Activated naive CD4-positive, alpha-beta T cell treated with Interleukin-2 at 50 U/mL for 16 hours (primary cell): ENCODE data around the gene RPL10A.

Experiments
- DNase-seq: peaks from one replicate; pipeline ENCODE4 v3.0.0-alpha.2; 2020

RPL10A gene

DNA sequence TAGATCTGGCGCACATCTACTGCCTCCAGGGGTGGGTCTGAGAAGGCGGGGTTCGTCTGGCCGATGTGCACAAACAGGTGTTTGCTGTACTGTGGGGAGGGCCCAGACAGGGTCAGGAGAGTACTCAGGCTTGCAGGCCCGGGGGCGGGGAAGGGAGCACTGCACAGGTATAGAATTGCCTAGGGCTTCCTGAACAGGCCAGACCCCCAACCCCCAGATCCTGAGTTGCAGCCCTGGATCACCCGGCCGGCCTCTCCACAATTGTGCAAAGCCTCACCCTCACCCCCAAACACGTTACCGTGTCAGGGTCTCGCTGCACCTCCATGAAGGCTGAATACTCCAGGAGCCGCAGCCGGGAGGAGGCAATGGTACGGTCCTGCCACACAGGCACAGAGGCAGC, 7.8 kb downstream of the RPL10A start:
- DNase-seq, result no peak

GRCh38 chr6:35477028-35477427, 8.8 kb downstream of the RPL10A start:
- no peak for DNase-seq

GRCh38 chr6:35477551-35478179, 9.5 kb downstream of the RPL10A start:
- no peak for DNase-seq

DNA sequence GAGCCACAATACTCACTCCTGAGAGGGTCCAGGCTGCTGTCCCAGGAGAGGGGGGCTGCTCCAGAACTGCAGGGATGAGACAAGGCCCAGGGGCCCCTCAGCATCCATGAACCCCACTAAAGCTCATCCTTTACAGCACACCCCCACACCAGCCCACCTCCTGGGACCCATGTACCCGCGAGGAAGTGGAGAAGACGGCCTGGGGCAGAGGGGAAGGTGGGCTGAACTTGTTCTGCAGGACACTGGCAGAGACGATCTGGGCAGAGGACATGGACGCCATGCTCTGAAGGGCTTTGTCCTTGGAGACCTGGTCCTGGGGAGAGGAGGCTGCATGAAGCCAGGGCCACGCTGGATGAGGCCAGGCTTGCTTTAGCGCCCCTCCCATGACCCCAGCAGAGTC, 10.1 kb downstream of the RPL10A start:
- DNase-seq, result no peak

GRCh38 chr6:35480176-35480575, 12.0 kb downstream of the RPL10A start:
- no peak for DNase-seq

- DNase-seq, result no peak
These were observed 13.0 kb downstream of the RPL10A start for GRCh38 chr6:35481226-35481625.

GRCh38 chr6:35483062-35483461, 14.9 kb downstream of the RPL10A start:
- no peak for DNase-seq

DNA sequence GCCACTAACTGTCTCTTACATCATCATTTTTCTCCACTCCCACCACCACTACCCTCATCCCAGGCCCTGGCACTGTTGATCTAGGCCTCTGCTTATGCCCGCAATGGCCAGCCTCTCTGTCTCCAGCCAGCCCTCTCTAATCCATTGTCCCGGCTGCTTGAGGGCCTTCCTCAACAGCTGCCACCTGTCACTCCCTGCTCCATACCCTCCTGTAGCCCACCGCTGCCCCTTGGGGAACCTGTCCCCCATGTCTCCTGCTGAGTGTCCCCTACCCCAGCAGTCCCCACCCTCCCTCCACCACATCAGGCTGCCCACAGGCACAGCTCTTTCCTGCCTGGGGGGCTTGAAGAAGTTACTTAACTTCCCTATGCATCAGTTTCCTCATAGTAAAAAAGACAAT, 15.3 kb downstream of the RPL10A start:
- no peak for DNase-seq

- DNase-seq, result no peak
These were observed 15.9 kb downstream of the RPL10A start for GRCh38 chr6:35483893-35484645.

DNA sequence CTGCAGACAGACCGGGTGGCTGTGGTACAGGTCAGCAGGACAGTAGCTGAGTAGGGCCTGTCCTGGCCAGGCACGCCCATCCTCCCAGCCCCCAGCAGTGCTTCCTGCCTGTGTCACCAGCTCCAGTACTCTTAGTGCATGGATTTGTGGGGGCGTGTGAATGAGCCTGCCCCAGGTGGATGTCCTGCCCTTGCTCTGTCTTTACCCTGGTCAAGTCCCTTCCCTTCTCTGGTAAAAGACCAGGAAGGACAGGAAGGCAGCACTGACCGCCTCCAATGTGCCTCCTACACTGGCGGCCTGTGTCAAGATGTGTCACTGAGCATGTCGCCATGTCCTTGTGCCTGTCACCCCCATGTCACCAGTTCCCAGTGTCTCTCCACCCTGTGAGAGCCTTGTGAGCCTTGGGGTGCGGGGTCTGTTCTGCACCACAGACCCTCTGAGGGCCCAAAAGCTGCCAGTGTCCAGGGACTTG, 16.8 kb downstream of the RPL10A start:
- no peak for DNase-seq

GRCh38 chr6:35485402-35485877, 17.2 kb downstream of the RPL10A start:
- DNase-seq, result no peak

- DNase-seq, result no peak
These were observed 18.1 kb downstream of the RPL10A start for GRCh38 chr6:35486005-35486925.

DNA sequence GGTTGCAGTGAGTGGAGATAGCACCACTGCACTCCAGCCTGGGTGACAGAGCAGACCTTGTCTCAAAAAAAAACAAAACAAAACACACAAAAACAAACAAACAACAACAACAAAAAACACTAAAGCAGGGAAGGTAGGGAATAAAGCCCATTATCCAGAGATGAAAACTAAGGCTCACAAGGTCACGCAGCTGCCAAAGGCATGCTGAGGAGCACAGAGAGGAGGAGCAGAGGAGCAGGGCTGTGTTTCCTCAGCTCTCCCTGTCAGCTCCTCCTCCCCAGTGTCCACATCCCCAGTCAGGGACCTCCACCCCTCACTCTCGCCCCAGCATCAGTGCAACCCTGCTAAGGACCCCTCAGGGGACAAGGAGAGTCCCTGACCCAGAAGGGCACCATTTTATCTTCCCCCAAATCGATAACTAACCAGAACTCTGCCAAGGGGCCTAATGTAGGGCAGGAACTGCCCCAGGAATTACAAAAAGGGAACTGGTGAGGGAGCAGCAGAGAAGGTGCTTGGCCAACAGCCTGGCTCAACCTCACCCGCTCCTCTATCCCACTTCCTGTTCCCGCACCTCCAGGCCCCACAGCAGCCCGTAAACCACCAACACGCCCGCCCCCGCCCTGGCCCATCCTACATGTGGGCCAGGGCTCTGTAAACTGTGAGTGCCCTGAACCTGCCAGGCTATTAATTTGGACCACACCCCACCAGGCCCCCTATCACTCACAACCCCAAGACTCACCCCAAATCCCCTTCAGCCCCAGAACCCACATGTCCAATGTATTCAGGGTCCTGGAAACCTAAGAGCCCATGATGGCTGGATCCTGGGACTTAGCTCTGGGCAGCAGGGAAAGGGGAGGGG, 19.7 kb downstream of the RPL10A start:
- DNase-seq, result no peak

GRCh38 chr6:35488517-35488862, 20.3 kb downstream of the RPL10A start:
- no peak for DNase-seq

GRCh38 chr6:35489066-35489465, 20.9 kb downstream of the RPL10A start:
- no peak for DNase-seq

DNA sequence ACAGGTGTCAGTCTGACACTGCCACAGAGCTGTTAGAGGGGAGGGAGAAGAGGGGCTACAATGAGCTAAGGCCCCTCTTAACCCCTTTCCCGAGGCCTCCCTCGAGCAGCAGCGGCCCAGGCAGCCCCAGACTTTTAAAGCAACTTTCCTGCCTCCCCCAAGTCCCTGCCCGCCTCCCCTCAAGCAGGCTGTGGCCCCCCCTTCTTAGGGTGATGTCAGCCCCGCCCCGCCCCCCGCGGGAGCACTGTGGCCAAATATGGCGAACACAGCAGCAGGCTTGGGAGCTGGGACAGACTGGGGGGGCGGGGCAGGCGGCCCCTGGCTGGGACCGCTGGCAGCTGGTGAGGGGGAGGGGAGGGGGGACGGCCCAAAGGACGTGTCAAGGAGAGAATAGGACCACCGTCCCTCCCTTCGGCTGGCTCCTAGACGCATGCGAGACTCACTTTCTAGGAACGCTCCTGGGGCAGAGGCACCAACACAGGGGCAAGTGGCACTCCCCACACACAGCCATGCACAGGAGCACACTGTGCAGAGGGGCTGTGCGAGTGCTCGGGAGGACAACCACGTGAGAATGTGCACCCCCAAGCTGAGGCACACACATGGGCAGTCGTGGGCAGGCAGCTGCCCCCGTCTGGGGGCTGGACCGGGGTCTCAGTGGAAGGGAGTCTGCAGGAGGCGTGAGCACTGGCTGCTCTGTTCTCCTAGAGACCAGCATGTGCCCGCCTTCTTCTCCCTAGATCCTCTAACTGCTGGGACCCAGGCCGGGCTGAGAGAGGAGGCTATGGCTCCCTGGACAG, 22.0 kb downstream of the RPL10A start:
- no peak for DNase-seq

- DNase-seq, result no peak
These were observed 22.8 kb downstream of the RPL10A start for GRCh38 chr6:35490821-35491557.

DNA sequence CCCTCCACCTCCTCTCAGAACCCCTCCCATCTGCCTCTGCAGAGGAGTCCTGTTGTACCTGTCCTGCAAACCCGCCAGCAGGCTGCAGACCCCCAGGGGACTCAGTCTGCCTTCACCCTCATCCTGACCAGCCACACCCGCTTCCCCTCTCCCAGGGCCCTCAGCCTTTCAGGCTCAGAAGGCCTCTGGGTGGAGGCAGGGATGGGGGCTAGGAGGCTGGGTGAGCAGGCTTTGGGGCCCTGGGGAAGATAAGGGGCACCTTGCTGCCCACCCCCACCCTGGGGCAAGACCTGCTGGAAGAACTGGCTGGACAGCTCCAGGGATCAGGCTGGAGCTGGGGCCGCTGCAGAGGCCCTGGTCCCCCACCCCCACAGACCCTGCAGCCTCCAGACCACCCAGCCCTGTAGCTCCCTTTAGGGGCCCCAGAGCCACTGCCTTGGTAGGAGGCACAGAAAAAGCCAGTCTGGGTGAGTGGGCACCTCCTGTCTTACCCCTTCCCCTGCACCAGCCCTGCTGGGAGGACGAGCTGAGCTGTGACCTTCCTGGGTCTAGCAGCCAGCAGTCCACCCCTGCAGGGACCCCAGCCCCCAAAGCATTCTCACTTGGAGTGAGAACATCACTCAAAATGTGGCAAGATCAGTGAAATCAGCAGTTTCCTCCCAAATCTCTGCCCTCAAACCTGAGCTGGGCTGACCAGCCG, 23.5 kb downstream of the RPL10A start:
- no peak for DNase-seq

GRCh38 chr6:35492258-35492973, 24.2 kb downstream of the RPL10A start:
- no peak for DNase-seq

DNA sequence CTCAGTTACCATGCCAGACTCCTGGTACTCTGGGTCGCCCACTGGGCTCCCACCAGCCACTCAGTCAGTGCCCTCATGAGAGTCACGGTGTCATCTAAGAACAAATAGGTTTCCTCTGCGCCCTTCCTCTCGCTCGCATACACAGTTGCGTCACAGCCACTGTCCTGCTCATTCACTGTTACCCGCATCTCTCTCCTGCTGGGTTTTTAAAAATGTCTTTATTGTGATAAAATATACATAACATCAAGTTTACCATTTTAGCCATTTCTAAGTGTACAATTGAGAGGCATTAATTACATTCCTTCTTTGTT, 24.7 kb downstream of the RPL10A start:
- DNase-seq, result no peak
